Measurements from ENCODE around the gene SACM1L. TPM values are rescaled to one million over a fixed set of nuclear protein-coding genes. Genes with fewer than 3 reads are reported as not detected.

SACM1L gene
- total RNA-seq, 6 experiments from 2014 or later, result 43.9 to 51.3 (median 47.8) TPM

GRCh38 chr3:45765266-45765851 lies 76.2 kb downstream of the SACM1L start:
- no peak for DNase-seq
- H3K4me1 Mint-ChIP-seq (ENCODE audit: low read depth), result peaks cover 6% of the 10 kb centered on the region; the same call in 1 of the 2 replicates

GRCh38 chr3:45765958-45766357 lies 76.8 kb downstream of the SACM1L start:
- Mint-ChIP-seq H3K4me3 (no peak overlapping the region), H3K27ac (no peak overlapping the region), H3K36me3 (ENCODE audit: low read depth) (peaks cover 11% of the 10 kb centered on the region; the same call in 1 of the 2 replicates), H3K9me3 (no peaks in the 10 kb centered on the region; the same call in 1 of the 2 replicates), H3K4me1 (ENCODE audit: low read depth) (peaks cover 6% of the 10 kb centered on the region; the same call in 1 of the 2 replicates), H3K27me3 (ENCODE audit: insufficient read depth) (peaks cover 24% of the 10 kb centered on the region)
- TF ChIP-seq CTCF (IDR thresholded peaks at IDR 0.05), result no peak
- no peak for DNase-seq

More at GRCh38 chr3:45765266-45765851, 76.2 kb downstream of the SACM1L start:
- H3K27me3 Mint-ChIP-seq (ENCODE audit: insufficient read depth), result peaks cover 24% of the 10 kb centered on the region
- H3K9me3 Mint-ChIP-seq, result no peaks in the 10 kb centered on the region; the same call in 1 of the 2 replicates
- peaks cover 11% of the 10 kb centered on the region; the same call in 1 of the 2 replicates for H3K36me3 Mint-ChIP-seq (ENCODE audit: low read depth)
- no peak overlapping the region for H3K27ac Mint-ChIP-seq
- no peak overlapping the region for H3K4me3 Mint-ChIP-seq
- no peak for TF ChIP-seq CTCF (IDR thresholded peaks at IDR 0.05)

- Mint-ChIP-seq H3K9me3 (no peaks in the 10 kb centered on the region; the same call in 1 of the 2 replicates), H3K4me1 (ENCODE audit: low read depth) (no peaks in the 10 kb centered on the region), H3K4me3 (no peak overlapping the region), H3K36me3 (ENCODE audit: low read depth) (peaks cover 11% of the 10 kb centered on the region; the same call in 1 of the 2 replicates), H3K27me3 (ENCODE audit: insufficient read depth) (peaks cover 37% of the 10 kb centered on the region), H3K27ac (no peak overlapping the region)
- no peak for TF ChIP-seq CTCF (IDR thresholded peaks at IDR 0.05)
- no peak for DNase-seq
Observed at GRCh38 chr3:45771166-45771775, 82.1 kb downstream of the SACM1L start.

DNA sequence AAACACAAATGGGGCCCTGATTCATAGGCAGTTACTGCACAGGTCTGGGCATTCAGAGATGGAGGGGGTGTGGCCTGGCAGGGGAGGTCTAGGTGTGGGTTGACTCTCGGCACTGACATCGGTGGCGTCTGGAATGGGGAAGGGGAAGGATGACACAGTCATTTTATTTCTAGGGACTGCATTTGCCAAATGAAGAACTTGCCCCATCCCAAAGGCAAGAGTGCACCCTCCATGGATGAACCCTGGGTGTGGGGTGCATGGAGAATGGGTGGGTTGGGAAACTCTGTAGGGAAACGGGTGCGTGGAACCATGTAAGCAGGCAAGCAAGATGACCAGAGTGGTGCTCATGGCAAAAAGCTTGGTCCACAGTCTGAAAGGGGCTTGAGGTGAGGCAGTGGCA lies 82.6 kb downstream of the SACM1L start:
- Mint-ChIP-seq H3K9me3 (no peaks in the 10 kb centered on the region; the same call in 1 of the 2 replicates), H3K27me3 (ENCODE audit: insufficient read depth) (peaks cover 40% of the 10 kb centered on the region), H3K4me1 (ENCODE audit: low read depth) (no peaks in the 10 kb centered on the region), H3K27ac (no peak overlapping the region), H3K4me3 (no peak overlapping the region), H3K36me3 (ENCODE audit: low read depth) (peaks cover 11% of the 10 kb centered on the region; the same call in 1 of the 2 replicates)
- no peak for DNase-seq
- no peak for TF ChIP-seq CTCF (IDR thresholded peaks at IDR 0.05)

DNA sequence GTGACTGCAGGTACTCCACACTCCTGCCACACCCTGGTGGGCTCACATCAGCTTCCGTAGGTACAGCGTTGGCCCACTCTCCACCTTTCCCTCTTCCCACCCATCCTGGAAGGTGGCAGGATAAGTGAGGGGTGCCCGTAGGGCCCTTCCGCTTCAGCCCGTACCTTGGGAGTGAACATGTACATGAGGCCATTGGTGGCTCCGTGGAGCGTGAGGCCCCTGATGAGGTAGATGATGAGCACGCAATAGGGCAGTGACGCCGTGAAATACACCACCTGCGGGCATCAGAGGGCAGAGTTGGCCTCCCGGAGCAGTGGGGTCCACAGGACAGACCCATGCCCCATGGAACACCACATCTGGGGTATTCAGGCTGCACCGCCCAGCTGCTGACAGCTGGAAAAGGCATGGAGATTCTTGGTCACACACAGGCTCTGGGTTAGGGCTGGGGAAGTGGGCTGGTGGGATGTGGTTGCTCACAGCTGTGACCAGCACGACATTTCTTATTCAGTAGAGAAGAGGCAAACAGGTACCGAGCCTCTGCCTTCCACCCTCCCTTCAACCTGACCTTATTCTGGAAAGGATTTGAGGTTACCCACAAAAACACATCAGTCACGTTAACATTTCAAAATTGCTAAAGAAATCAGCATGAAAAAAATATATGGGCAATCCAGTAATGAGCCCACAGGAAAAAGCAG lies 83.3 kb downstream of the SACM1L start:
- TF ChIP-seq CTCF (IDR thresholded peaks at IDR 0.05), result no peak
- no peaks in the 10 kb centered on the region for H3K4me1 Mint-ChIP-seq (ENCODE audit: low read depth)
- no peak for DNase-seq
- peaks cover 45% of the 10 kb centered on the region for H3K27me3 Mint-ChIP-seq (ENCODE audit: insufficient read depth)
- H3K36me3 Mint-ChIP-seq (ENCODE audit: low read depth), result peaks cover 6% of the 10 kb centered on the region; the same call in 1 of the 2 replicates
- no peaks in the 10 kb centered on the region; the same call in 1 of the 2 replicates for H3K9me3 Mint-ChIP-seq
- no peak overlapping the region for H3K4me3 Mint-ChIP-seq
- no peak overlapping the region for H3K27ac Mint-ChIP-seq

Measured in HFFc6 (cell line).